Esophagus muscularis mucosa (tissue), 4 donors: ENCODE results near the gene FES. TPM values are rescaled to one million over a fixed set of nuclear protein-coding genes. Genes with fewer than 3 reads are reported as not detected.

Source experiments
- DNase-seq: peaks from one replicate; pipeline ENCODE4 v3.0.0-alpha.2; 2017; ENCODE audit errors: extremely low spot score
- H3K27ac ChIP-seq, 4 donors: fragments of 200-600 bp; sonication (generic); replicated peaks in 1 of 4; 1 replicate in 3 of 4; 2 replicates in 1 of 4; pipeline ENCODE4 v1.5.1; 2016 to 2019; ENCODE audit warnings: mild to moderate bottlenecking in 1 of 4
- H3K27me3 ChIP-seq, 4 donors: fragments of 200-600 bp; sonication (generic); one replicate each; pipeline versions ENCODE4 v1.5.1 to v1.6.0; 2016 to 2019
- H3K36me3 ChIP-seq, 4 donors: fragments of 200-600 bp; sonication (generic); one replicate each; pipeline ENCODE4 v1.5.1; 2016 to 2019
- H3K4me1 ChIP-seq, 4 donors: fragments of 200-600 bp; sonication (generic); one replicate each; pipeline ENCODE4 v1.5.1; 2016 to 2019
- H3K4me3 ChIP-seq, 4 donors: fragments of 200-600 bp; sonication (generic); 1 replicate in 2 of 4; 2 replicates in 2 of 4; pipeline ENCODE4 v1.5.1; 2016 to 2019; ENCODE audit warnings: mild to moderate bottlenecking in 4 of 4, moderate library complexity in 1 of 4
- H3K9me3 ChIP-seq, 4 donors: fragments of 200-600 bp; sonication (generic); 1 replicate in 3 of 4; 2 replicates in 1 of 4; pipeline ENCODE4 v1.5.1; 2016 to 2019
- CTCF ChIP-seq, 3 experiments: fragments of 200-600 bp in 2 of 3; fragments of 450-650 bp in 1 of 3; sonication (generic) in 2 of 3; IDR thresholded peaks; one replicate each; pipeline ENCODE4 v1.5.1; 2017 to 2019; ENCODE audit warnings: antibody characterized with exemption in 3 of 3, mild to moderate bottlenecking in 2 of 3, moderate library complexity in 1 of 3
- EP300 ChIP-seq: sonication (generic); formaldehyde crosslinking; IDR thresholded peaks from one replicate; pipeline ENCODE4 v1.6.1; 2017; ENCODE audit warnings: antibody characterized with exemption
- POLR2A ChIP-seq: fragments of 450-650 bp; IDR thresholded peaks from one replicate; pipeline ENCODE4 v1.6.1; 2017; ENCODE audit warnings: antibody characterized with exemption, moderate library complexity, mild to moderate bottlenecking, low read depth
- POLR2AphosphoS5 ChIP-seq, 2 donors: sonication (generic); formaldehyde crosslinking; IDR thresholded peaks; one replicate each; pipeline ENCODE4 v1.6.1; 2017; ENCODE audit warnings: antibody characterized with exemption in 2 of 2
- WGBS: methylation state at CpG from one replicate; pipeline ENCODE4 v1.1.5; 2018; 5-methylcytosine and 5-hydroxymethylcytosine counted together
- intact Hi-C: fragments of 100-400 bp; cut with DNase I; formaldehyde crosslinking; loops from one replicate; pipeline ENCODE4 v1.15.1; 2023
- total RNA-seq, 4 donors: library from RNA; depleted of rRNA; stranded (reverse); fragments of >200 nt; gene quantifications; one replicate each; pipeline versions ENCODE4 v1.1.0 to v1.2.1, GENCODE V29; 2016

The FES gene
- total RNA-seq, 4 donors from 2014 or later: 26.1 to 41.9 (median 34.0) TPM

- Histone ChIP-seq H3K27ac (peak within 1 kb of the TSS; percentile 86 to 87 (median 86)), H3K4me1 (peaks cover 43 to 67% (median 58%) of the 10 kb centered on the region in 4 donors), H3K9me3 (no peaks in the 10 kb centered on the region), H3K27me3 (no peaks in the 10 kb centered on the region), H3K4me3 (peak within 1 kb of the TSS; percentile 68 to 85 (median 76)), H3K36me3 (peaks cover 17 to 34% (median 30%) of the 10 kb centered on the region in 4 donors)
- 0% methylated on average over 27 of the region's 65 CpGs for WGBS
- DNase-seq: peak; percentile 96
- intact Hi-C loops: no loop called here
- TF ChIP-seq CTCF (IDR thresholded peaks at IDR 0.05) (no peak), POLR2AphosphoS5 (IDR thresholded peaks at IDR 0.05) (peak; percentile 74 to 78)
These were observed 50.8 kb downstream of the FES start, which contains the start of gene UNC45A for GRCh38 chr15:90934949-90935751. TSS of gene UNC45A (plus strand) at chr15:90935285. CDS start at chr15:90935325, 40 bp downstream.

GRCh38 chr15:90936823-90937222 is 52.5 kb downstream of the FES start:
- H3K36me3 ChIP-seq: peaks cover 33 to 51% (median 47%) of the 10 kb centered on the region in 4 donors
- TF ChIP-seq CTCF (IDR thresholded peaks at IDR 0.05) (no peak), POLR2A (no peak), POLR2AphosphoS5 (IDR thresholded peaks at IDR 0.05) (no peak), EP300 (no peak)

GRCh38 chr15:90938261-90938660 is 54.0 kb downstream of the FES start:
- H3K4me3 ChIP-seq: no peak overlapping the region
- no peak overlapping the region for H3K27ac ChIP-seq
- intact Hi-C loops: no loop called here
- no peaks in the 10 kb centered on the region for H3K9me3 ChIP-seq
- no peaks in the 10 kb centered on the region for H3K27me3 ChIP-seq
- peaks cover 48 to 65% (median 61%) of the 10 kb centered on the region in 4 donors for H3K36me3 ChIP-seq
- TF ChIP-seq POLR2A (no peak), POLR2AphosphoS5 (IDR thresholded peaks at IDR 0.05) (no peak), CTCF (IDR thresholded peaks at IDR 0.05) (no peak), EP300 (no peak)
- whole genome bisulfite sequencing: 95% methylated on average over 5 of the region's 5 CpGs
- H3K4me1 ChIP-seq: peaks cover 20 to 36% (median 32%) of the 10 kb centered on the region in 4 donors
- no peak for DNase-seq

More at GRCh38 chr15:90936823-90937222, 52.5 kb downstream of the FES start:
- intact Hi-C loops: no loop called here
- Histone ChIP-seq H3K9me3 (no peaks in the 10 kb centered on the region), H3K27me3 (no peaks in the 10 kb centered on the region), H3K27ac (no peak overlapping the region), H3K4me1 (peaks cover 27 to 50% (median 42%) of the 10 kb centered on the region in 4 donors), H3K4me3 (no peak overlapping the region)
- DNase-seq: no peak
- 63% methylated on average over 1 of the region's 1 CpG for WGBS

- Histone ChIP-seq H3K27me3 (no peaks in the 10 kb centered on the region), H3K27ac (no peak overlapping the region), H3K4me1 (peaks cover 15 to 22% (median 19%) of the 10 kb centered on the region in 4 donors), H3K9me3 (no peaks in the 10 kb centered on the region), H3K4me3 (no peak overlapping the region), H3K36me3 (peaks cover 62 to 80% (median 76%) of the 10 kb centered on the region in 4 donors)
- TF ChIP-seq EP300: no peak
- 98% methylated on average over 5 of the region's 7 CpGs for WGBS
- intact Hi-C loops: no loop called here
- no peak for DNase-seq
These were observed 55.5 kb downstream of the FES start for GRCh38 chr15:90939756-90940155.

GRCh38 chr15:90941038-90941437 is 56.7 kb downstream of the FES start:
- 95% methylated on average over 4 of the region's 4 CpGs for WGBS
- TF ChIP-seq POLR2AphosphoS5 (IDR thresholded peaks at IDR 0.05) (no peak), EP300 (no peak), CTCF (IDR thresholded peaks at IDR 0.05) (no peak)
- no peak for DNase-seq
- Histone ChIP-seq H3K9me3 (no peaks in the 10 kb centered on the region), H3K27ac (no peak overlapping the region), H3K4me3 (no peak overlapping the region), H3K36me3 (peaks cover 75 to 93% (median 89%) of the 10 kb centered on the region in 4 donors), H3K4me1 (peaks cover 8 to 12% (median 11%) of the 10 kb centered on the region in 4 donors), H3K27me3 (no peaks in the 10 kb centered on the region)
- intact Hi-C loops: no loop called here
